ENCODE data around the gene SDK1.

SDK1 gene

DNA sequence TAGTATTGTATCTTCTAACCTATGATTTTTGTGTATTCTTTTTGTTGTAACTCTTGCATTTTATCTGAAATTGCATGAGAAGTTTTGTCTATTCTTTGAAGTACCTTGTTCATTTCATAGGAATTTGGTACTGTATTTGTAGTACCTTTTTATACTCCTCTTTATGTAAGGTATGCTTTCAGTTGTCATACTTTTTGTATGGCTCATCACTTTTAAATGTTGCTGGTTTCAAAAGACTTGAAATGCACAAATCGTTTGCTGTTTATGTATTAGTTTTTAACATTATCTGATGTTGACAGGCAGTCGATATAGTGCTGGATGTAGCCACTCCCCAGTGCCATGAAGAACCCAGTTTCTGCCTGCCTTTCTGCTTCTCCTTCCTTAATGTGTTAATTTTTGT, 158.1 kb downstream of the SDK1 start:
- DNase-seq (no peak), ATAC-seq (no peak)

DNA sequence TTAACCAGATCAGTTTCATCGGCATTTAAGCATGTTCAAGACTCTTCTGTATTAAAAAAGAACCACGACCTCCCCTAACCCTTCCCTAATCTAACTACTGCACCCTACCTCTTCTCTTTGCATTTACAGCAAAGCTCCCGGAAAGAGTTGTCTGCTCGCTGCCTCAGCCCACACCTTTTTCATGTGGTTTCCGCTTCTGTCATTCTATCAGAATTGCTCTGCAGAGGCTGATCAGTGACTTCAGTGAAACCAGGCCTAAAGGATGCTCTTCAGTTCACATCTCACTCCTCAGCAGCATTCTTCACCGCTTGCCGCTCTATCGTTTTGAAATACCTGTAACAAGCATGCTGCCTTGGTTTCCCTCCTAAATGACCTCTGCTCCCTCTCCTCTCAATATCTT, 160.9 kb downstream of the SDK1 start:
- DNase-seq (peak; percentile 49), ATAC-seq (peak; percentile 91)

DNA sequence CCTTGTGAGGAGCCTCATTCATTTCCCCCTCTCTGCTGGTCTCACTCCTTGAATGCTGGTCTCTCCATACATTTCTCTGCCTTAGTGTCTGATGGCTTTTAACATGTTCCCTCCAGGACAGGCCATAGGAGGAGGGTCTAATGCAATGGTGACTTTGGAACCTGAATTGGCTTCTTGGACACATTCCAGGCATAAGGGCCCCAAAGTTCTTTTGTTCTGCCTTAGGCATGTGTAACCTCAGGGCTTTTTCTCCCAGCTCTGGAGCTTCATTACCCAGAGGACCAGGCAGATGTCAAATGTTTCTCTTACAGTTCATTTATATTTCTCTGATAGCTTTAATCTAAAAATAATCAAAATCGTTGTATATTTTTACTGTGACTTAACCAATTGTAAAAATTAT, 162.6 kb downstream of the SDK1 start:
- DNase-seq: no peak
- ATAC-seq: no peak

DNA sequence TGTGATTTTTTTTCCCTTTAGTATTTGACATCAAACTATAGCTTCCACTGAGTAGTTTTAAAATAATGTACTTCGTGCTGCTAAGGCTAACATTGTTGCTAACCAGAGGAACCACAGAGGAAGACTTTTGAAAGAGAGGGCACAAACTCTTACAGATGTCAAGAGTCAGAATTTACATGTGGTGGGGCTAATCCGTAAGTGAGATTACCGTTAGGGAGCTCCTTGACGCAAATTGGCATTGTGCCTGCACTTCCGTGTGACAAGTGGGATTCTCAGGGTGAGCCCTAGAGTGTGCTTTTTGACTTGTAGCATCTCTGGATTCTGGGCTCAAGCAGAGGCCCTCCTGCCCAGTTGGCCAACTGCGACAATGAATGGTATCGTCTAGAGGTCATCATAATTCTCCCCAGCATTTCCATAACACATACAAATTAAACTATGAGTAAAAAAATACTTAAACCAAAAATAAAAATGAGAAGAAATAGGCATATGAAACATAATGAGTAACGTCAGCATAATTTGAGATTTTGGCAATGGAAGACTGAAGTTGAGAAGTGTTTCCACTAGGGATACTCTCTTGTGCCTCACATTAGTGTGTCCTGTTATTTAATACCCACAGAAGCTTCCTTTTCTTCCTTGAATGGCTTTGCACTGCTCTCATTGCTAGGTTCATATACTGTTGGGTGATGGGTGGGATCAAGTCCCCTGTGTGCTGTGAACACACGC, 164.0 kb downstream of the SDK1 start:
- ATAC-seq (peak; percentile 43), DNase-seq (peak; percentile 43)

DNA sequence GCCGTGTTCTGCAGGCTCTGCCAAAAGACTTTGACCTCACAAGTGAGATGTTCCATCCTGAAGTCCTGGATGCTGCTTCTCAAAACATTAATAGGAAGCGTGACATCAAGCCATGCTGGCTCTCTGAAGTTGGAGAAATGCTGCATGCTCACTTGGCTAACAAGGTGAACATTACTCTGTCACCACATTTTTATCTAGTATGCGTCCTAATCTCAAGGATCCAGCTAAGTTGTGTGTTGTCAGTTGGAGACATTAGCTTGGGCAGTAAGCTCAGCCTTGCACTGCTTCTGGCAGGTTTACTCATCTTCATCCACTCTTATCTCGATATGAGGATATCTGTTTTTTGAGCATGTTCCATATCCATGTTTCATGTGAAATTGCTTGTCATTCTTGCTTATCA, 165.2 kb downstream of the SDK1 start:
- no peak for DNase-seq
- no peak for ATAC-seq

DNA sequence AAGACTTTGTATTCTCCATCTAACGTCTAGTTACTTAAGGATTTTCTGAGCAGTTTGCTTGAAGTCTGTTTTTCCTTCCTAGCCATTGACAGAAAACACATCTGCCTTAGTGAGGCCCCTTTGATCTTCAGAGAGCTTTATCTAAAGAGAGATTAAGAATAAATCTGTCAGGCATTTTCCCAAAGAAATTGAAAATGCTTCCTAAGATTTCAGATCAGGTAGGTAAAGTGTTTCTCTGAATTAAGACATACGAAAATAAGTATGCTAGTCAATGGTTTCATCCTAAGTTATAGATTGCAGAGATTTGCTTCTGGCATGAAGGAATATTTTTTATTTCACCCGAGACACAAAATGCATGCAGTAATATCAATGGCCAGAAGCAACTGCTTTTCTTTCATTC, 168.6 kb downstream of the SDK1 start:
- DNase-seq (no peak), ATAC-seq (no peak)

GRCh38 chr7:3480197-3480596, 179.1 kb downstream of the SDK1 start:
- ATAC-seq: no peak
- DNase-seq: no peak

DNA sequence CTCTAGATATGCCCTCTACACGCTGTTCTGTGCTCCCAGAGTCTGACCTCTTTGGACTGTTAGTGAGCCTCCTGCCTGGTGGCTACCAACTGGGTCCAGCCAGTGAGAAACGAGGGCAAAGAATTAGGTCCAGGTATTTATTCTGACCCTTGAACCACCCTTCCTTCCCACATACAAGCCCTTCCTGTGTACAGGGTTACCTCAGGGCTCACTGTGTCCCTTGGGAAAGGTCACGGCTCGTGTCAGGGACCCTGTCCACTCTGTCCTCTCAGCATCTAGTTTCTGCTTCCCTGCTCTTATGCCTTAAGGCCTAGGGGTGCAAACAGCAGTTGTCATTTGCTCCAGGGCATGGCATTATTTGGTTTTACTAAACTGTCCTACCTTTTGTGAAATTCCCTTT, 180.4 kb downstream of the SDK1 start:
- DNase-seq (no peak), ATAC-seq (no peak)

- DNase-seq (no peak), ATAC-seq (no peak)
These were observed 181.3 kb downstream of the SDK1 start for GRCh38 chr7:3482147-3482921.

DNA sequence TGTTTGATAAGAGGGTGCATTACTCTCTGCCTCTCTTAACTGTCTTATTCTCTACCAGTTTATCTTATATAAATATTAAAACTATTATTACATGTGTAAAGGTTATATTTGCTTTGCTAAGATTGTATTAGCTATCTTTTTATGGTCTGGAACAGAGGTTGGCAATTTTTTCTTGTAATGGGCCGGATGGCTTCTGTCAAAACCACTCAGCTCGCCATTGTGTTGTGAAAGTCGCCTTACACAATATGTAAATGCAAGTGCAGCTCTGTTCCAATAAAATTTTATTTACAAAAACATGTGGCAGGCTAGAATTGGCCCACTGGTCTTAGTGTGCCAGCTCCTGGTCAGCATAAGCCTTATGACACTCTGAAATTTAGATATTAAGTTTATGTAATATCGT, 185.8 kb downstream of the SDK1 start:
- no peak for DNase-seq
- no peak for ATAC-seq

- ATAC-seq: no peak
- no peak for DNase-seq
These were observed 187.8 kb downstream of the SDK1 start for GRCh38 chr7:3488829-3489228.

GRCh38 chr7:3493499-3493898, 192.4 kb downstream of the SDK1 start:
- DNase-seq: no peak

DNA sequence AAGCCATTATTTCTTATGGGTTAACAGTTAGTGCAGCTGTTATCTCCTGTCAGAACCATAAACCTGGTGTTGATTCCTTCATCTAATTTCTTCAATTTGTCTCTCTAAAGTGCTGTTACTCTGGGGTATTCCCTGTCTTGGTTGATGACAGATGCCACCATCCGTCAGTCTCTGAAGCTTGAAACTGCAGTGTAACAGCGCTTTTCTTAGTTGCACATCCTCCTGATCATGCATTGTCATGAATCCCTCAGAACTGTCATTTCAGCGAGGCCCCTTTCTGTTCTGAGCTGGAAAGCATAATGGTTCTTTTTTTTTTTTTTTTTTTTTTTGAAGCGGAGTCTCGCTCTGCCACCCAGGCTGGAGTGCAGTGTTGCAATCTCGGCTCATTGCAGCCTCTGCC, 193.9 kb downstream of the SDK1 start:
- no peak for ATAC-seq
- DNase-seq: no peak

More at GRCh38 chr7:3493499-3493898, 192.4 kb downstream of the SDK1 start:
- ATAC-seq: no peak

GRCh38 chr7:3495530-3495929, 194.5 kb downstream of the SDK1 start:
- DNase-seq (no peak), ATAC-seq (no peak)

- ATAC-seq (no peak), DNase-seq (no peak)
These were observed 194.9 kb downstream of the SDK1 start for GRCh38 chr7:3495954-3496353.

DNA sequence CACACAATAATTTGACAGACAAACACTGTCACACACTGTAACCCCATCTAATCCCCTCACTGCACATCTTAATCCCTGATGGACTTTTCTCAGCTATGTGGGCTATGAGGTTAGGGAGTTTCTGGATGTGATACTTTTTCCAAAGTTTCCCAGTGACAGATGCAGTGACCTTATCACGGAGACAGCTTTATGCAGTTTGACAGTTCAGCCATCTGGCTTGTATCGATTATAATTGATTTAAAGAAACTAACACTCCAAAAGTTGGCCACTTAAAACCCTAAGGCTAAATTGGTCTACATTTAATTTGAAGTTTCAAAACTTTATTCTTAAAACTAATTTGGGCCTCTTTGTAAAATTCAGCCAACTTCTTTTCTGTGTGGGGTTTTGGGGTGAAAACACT, 196.7 kb downstream of the SDK1 start:
- ATAC-seq (no peak), DNase-seq (no peak)

- DNase-seq (no peak), ATAC-seq (no peak)
These were observed 200.6 kb downstream of the SDK1 start for GRCh38 chr7:3501671-3502070.

DNA sequence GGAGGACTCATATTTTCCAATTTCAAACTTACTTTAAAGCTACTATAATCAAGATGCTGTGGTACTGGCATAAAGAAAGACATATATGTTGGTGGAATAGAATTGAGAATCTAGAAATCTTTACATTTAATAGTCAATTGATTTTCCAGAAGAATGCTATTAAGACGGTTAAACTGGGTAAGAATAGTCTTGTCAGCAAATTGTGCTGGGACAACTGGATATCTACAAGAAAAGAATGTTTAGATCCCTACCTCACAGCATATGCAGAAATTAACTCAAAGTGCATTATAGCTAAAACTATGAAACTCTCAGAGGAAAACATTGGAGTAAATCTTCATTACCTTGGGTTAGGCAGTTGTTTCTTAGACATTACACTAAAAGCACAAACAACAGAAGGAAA, 203.3 kb downstream of the SDK1 start:
- no peak for ATAC-seq
- DNase-seq: no peak

GRCh38 chr7:3510101-3511020, 209.3 kb downstream of the SDK1 start:
- ATAC-seq (no peak), DNase-seq (no peak)

GRCh38 chr7:3517344-3517743, 216.3 kb downstream of the SDK1 start:
- DNase-seq (no peak), ATAC-seq (no peak)

DNA sequence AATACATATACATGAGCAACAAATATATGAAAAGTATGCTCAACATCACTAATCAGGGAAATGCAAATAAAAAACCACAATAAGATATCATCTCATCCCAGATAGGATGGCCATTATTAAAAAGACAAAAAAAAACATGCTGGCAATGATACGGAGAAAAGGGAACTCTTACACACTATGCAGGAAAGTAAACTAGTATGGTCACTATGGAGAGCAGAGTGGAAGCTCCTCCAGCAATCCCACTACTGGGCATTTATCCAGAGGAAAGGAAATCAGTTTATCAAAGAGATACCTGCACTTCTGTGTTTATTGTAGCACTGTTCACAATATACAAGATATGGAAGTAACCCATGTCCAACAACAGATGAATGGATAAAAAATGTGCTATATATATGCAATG, 217.5 kb downstream of the SDK1 start:
- no peak for DNase-seq

GRCh38 chr7:3520206-3520605, 219.2 kb downstream of the SDK1 start:
- no peak for ATAC-seq
- DNase-seq: no peak

More for the DNA sequence above, 217.5 kb downstream of the SDK1 start:
- no peak for ATAC-seq

Measured in stimulated activated naive CD8-positive, alpha-beta T cell treated with anti-CD3 and anti-CD28 coated beads, Interleukin-15, Interleukin-2, amounts not matched to agents 100 U/mL and 50 U/mL, for 24 hours (primary cell).